ENCODE data around the gene SNX24. TPM values are rescaled to one million over a fixed set of nuclear protein-coding genes. Genes with fewer than 3 reads are reported as not detected.

The SNX24 gene
- total RNA-seq, 1 experiment from 2014 or later, result 22.3 TPM

GRCh38 chr5:122929980-122930379 is 84.6 kb downstream of the SNX24 start:
- H3K27me3 ChIP-seq (ENCODE audit: insufficient read depth, low read depth), result no peaks in the 10 kb centered on the region
- ChIA-PET POLR2A (ENCODE audit: unreplicated experiment) (no interaction called here), CTCF (no interaction called here)
- no peaks in the 10 kb centered on the region for H3K9me2 ChIP-seq (ENCODE audit: insufficient read depth)
- DNase-seq, result no peak
- no TSS peak for BruUV-seq (replicated peaks)
- H3K4me2 ChIP-seq, result no peak overlapping the region
- no peak overlapping the region for H2AFZ ChIP-seq
- H3F3A ChIP-seq (ENCODE audit: insufficient read depth, low read depth), result no peaks in the 10 kb centered on the region
- no peaks in the 10 kb centered on the region for H3K36me3 ChIP-seq (ENCODE audit: low read depth)
- intact Hi-C loops (cut with micrococcal nuclease; ENCODE audit: unreplicated experiment), result no loop called here
- H4K20me1 ChIP-seq (ENCODE audit: insufficient read depth), result no peaks in the 10 kb centered on the region; the same call in 1 of the 2 replicates
- no peak for TF ChIP-seq EZH2 (IDR thresholded peaks at IDR 0.05; ENCODE audit: low read depth)
- no peaks in the 10 kb centered on the region for H3K79me2 ChIP-seq (ENCODE audit: low read depth)
- H3K4me3 ChIP-seq, result no peak overlapping the region
- no peaks in the 10 kb centered on the region for H3K9me3 ChIP-seq (ENCODE audit: insufficient read depth, low read depth)
- H3K27ac ChIP-seq, result no peak overlapping the region
- no peaks in the 10 kb centered on the region for H3K4me1 ChIP-seq (replicated peaks; ENCODE audit: insufficient read depth)

- no peaks in the 10 kb centered on the region; the same call in none of the 2 replicates for H4K20me1 ChIP-seq (ENCODE audit: insufficient read depth)
- intact Hi-C loops (cut with micrococcal nuclease; ENCODE audit: unreplicated experiment), result no loop called here
- H3K9me3 ChIP-seq (ENCODE audit: insufficient read depth, low read depth), result no peaks in the 10 kb centered on the region
- H3K4me3 ChIP-seq, result no peak overlapping the region
- H3K79me2 ChIP-seq (ENCODE audit: low read depth), result no peaks in the 10 kb centered on the region
- no peaks in the 10 kb centered on the region for H3F3A ChIP-seq (ENCODE audit: insufficient read depth, low read depth)
- no peaks in the 10 kb centered on the region for H3K9me2 ChIP-seq (ENCODE audit: insufficient read depth)
- no peak overlapping the region for H2AFZ ChIP-seq
- H3K27ac ChIP-seq, result no peak overlapping the region
- H3K27me3 ChIP-seq (ENCODE audit: insufficient read depth, low read depth), result no peaks in the 10 kb centered on the region
- BruUV-seq (replicated peaks), result no TSS peak
- no peak overlapping the region for H3K4me2 ChIP-seq
- DNase-seq, result no peak
- no peaks in the 10 kb centered on the region for H3K36me3 ChIP-seq (ENCODE audit: low read depth)
- ChIA-PET POLR2A (ENCODE audit: unreplicated experiment) (no interaction called here), CTCF (no interaction called here)
- no peaks in the 10 kb centered on the region for H3K4me1 ChIP-seq (replicated peaks; ENCODE audit: insufficient read depth)
- TF ChIP-seq EZH2 (IDR thresholded peaks at IDR 0.05; ENCODE audit: low read depth), result no peak
- no peak for TF ChIP-seq CTCF (conservative IDR thresholded peaks at IDR 0.05)
These were observed 88.5 kb downstream of the SNX24 start for GRCh38 chr5:122933956-122934355.

GRCh38 chr5:122936088-122936487 is 90.7 kb downstream of the SNX24 start:
- Histone ChIP-seq H4K20me1 (ENCODE audit: insufficient read depth) (no peaks in the 10 kb centered on the region; the same call in 1 of the 2 replicates), H3K4me1 (replicated peaks; ENCODE audit: insufficient read depth) (no peaks in the 10 kb centered on the region), H3K36me3 (ENCODE audit: low read depth) (no peaks in the 10 kb centered on the region), H3F3A (ENCODE audit: insufficient read depth, low read depth) (no peaks in the 10 kb centered on the region), H3K9me3 (ENCODE audit: insufficient read depth, low read depth) (no peaks in the 10 kb centered on the region), H2AFZ (no peak overlapping the region), H3K27me3 (ENCODE audit: insufficient read depth, low read depth) (no peaks in the 10 kb centered on the region), H3K9me2 (ENCODE audit: insufficient read depth) (no peaks in the 10 kb centered on the region), H3K79me2 (ENCODE audit: low read depth) (no peaks in the 10 kb centered on the region), H3K4me2 (no peak overlapping the region), H3K27ac (no peak overlapping the region), H3K4me3 (no peak overlapping the region)
- ChIA-PET CTCF (no interaction called here), POLR2A (ENCODE audit: unreplicated experiment) (no interaction called here)
- no TSS peak for BruUV-seq (replicated peaks)
- TF ChIP-seq EZH2 (IDR thresholded peaks at IDR 0.05; ENCODE audit: low read depth), result no peak
- TF ChIP-seq CTCF (conservative IDR thresholded peaks at IDR 0.05), result no peak
- intact Hi-C loops (cut with micrococcal nuclease; ENCODE audit: unreplicated experiment), result no loop called here
- no peak for DNase-seq

- Histone ChIP-seq H3K9me3 (ENCODE audit: insufficient read depth, low read depth) (no peaks in the 10 kb centered on the region), H3K4me1 (replicated peaks; ENCODE audit: insufficient read depth) (no peaks in the 10 kb centered on the region), H3K79me2 (ENCODE audit: low read depth) (no peaks in the 10 kb centered on the region), H3K4me3 (no peak overlapping the region), H3K27me3 (ENCODE audit: insufficient read depth, low read depth) (no peaks in the 10 kb centered on the region), H3K27ac (no peak overlapping the region), H3K36me3 (ENCODE audit: low read depth) (no peaks in the 10 kb centered on the region), H3F3A (ENCODE audit: insufficient read depth, low read depth) (no peaks in the 10 kb centered on the region), H3K4me2 (no peak overlapping the region), H4K20me1 (ENCODE audit: insufficient read depth) (no peaks in the 10 kb centered on the region; the same call in 1 of the 2 replicates), H2AFZ (no peak overlapping the region), H3K9me2 (ENCODE audit: insufficient read depth) (no peaks in the 10 kb centered on the region)
- POLR2A ChIA-PET (ENCODE audit: unreplicated experiment), result no interaction called here
- no peak for DNase-seq
- intact Hi-C loops (cut with micrococcal nuclease; ENCODE audit: unreplicated experiment), result no loop called here
- TF ChIP-seq CTCF (conservative IDR thresholded peaks at IDR 0.05) (no peak), EZH2 (IDR thresholded peaks at IDR 0.05; ENCODE audit: low read depth) (no peak)
- no TSS peak for BruUV-seq (replicated peaks)
- CTCF ChIA-PET, result no interaction called here
These were observed 92.5 kb downstream of the SNX24 start for GRCh38 chr5:122937914-122938313.

Data from PC-9 (cell line).